ENCODE results near the gene GRK4.

The GRK4 gene

GRCh38 chr4:2996415-2996814 is 33.0 kb downstream of the GRK4 start:
- Histone ChIP-seq H3K36me3 (ENCODE audit: low read depth) (no peaks in the 10 kb centered on the region), H3K27me3 (ENCODE audit: insufficient read depth, poor library complexity, severe bottlenecking) (no peaks in the 10 kb centered on the region), H3K4me1 (ENCODE audit: insufficient read depth, poor library complexity, severe bottlenecking) (no peaks in the 10 kb centered on the region), H3K9me3 (ENCODE audit: severe bottlenecking) (no peaks in the 10 kb centered on the region), H3K27ac (ENCODE audit: poor library complexity, severe bottlenecking) (no peak overlapping the region), H3K4me3 (ENCODE audit: severe bottlenecking) (no peak overlapping the region)
- TF ChIP-seq CTCF (IDR thresholded peaks at IDR 0.05; ENCODE audit: poor library complexity, severe bottlenecking) = no peak
- no peak for ATAC-seq (ENCODE audit: low read depth)
- no peak for DNase-seq (ENCODE audit: low spot score)

GRCh38 chr4:3007724-3008123 is 44.4 kb downstream of the GRK4 start:
- Histone ChIP-seq H3K27me3 (ENCODE audit: insufficient read depth, poor library complexity, severe bottlenecking) (no peaks in the 10 kb centered on the region), H3K9me3 (ENCODE audit: severe bottlenecking) (no peaks in the 10 kb centered on the region), H3K4me3 (ENCODE audit: severe bottlenecking) (no peak overlapping the region), H3K27ac (ENCODE audit: poor library complexity, severe bottlenecking) (no peak overlapping the region), H3K36me3 (ENCODE audit: low read depth) (no peaks in the 10 kb centered on the region), H3K4me1 (ENCODE audit: insufficient read depth, poor library complexity, severe bottlenecking) (peaks cover 29% of the 10 kb centered on the region)
- DNase-seq (ENCODE audit: low spot score) (no peak), ATAC-seq (ENCODE audit: low read depth) (no peak)
- TF ChIP-seq CTCF (IDR thresholded peaks at IDR 0.05; ENCODE audit: poor library complexity, severe bottlenecking) = no peak

- H3K27me3 ChIP-seq (ENCODE audit: insufficient read depth, poor library complexity, severe bottlenecking) = no peaks in the 10 kb centered on the region
- peak overlapping the region; percentile 44 for H3K27ac ChIP-seq (ENCODE audit: poor library complexity, severe bottlenecking)
- no peaks in the 10 kb centered on the region for H3K36me3 ChIP-seq (ENCODE audit: low read depth)
- no peak for DNase-seq (ENCODE audit: low spot score)
- peak; percentile 52 for TF ChIP-seq CTCF (IDR thresholded peaks at IDR 0.05; ENCODE audit: poor library complexity, severe bottlenecking)
- peak; percentile 67 for ATAC-seq (ENCODE audit: low read depth)
- H3K4me1 ChIP-seq (ENCODE audit: insufficient read depth, poor library complexity, severe bottlenecking) = peaks cover 29% of the 10 kb centered on the region
- no peaks in the 10 kb centered on the region for H3K9me3 ChIP-seq (ENCODE audit: severe bottlenecking)
- no peak overlapping the region for H3K4me3 ChIP-seq (ENCODE audit: severe bottlenecking)
Observed at GRCh38 chr4:3009422-3009821, 46.1 kb downstream of the GRK4 start.

GRCh38 chr4:3010577-3010976 is 47.2 kb downstream of the GRK4 start:
- peak overlapping the region; percentile 44 for H3K27ac ChIP-seq (ENCODE audit: poor library complexity, severe bottlenecking)
- ATAC-seq (ENCODE audit: low read depth) = peak; percentile 56

More at GRCh38 chr4:3010577-3010976, 47.2 kb downstream of the GRK4 start:
- no peak for TF ChIP-seq CTCF (IDR thresholded peaks at IDR 0.05; ENCODE audit: poor library complexity, severe bottlenecking)
- Histone ChIP-seq H3K27me3 (ENCODE audit: insufficient read depth, poor library complexity, severe bottlenecking) (no peaks in the 10 kb centered on the region), H3K4me3 (ENCODE audit: severe bottlenecking) (no peak overlapping the region), H3K4me1 (ENCODE audit: insufficient read depth, poor library complexity, severe bottlenecking) (peaks cover 29% of the 10 kb centered on the region), H3K36me3 (ENCODE audit: low read depth) (no peaks in the 10 kb centered on the region), H3K9me3 (ENCODE audit: severe bottlenecking) (no peaks in the 10 kb centered on the region)
- DNase-seq (ENCODE audit: low spot score) = no peak
